ENCODE data around the gene IFT25.
A peak's percentile ranks its signal among the peaks of the same experiment; 100 is the strongest.

Gene IFT25

GRCh38 chr1:53949023-53949990 lies 3.8 kb upstream of the IFT25 start:
- DNase-seq = peak; percentile 44
- H3K36me3 ChIP-seq = no peaks in the 10 kb centered on the region
- no peak overlapping the region for H3K4me3 ChIP-seq (ENCODE audit: low read depth, low read length)

GRCh38 chr1:53948291-53948690 lies 2.8 kb upstream of the IFT25 start:
- no peak for TF ChIP-seq CTCF (IDR thresholded peaks at IDR 0.05; ENCODE audit: low read depth, low read length)
- Histone ChIP-seq H3K9me3 (no peaks in the 10 kb centered on the region), H3K27me3 (no peaks in the 10 kb centered on the region), H3K4me1 (no peaks in the 10 kb centered on the region), H3K4me3 (ENCODE audit: low read depth, low read length) (no peak overlapping the region), H3K36me3 (no peaks in the 10 kb centered on the region)
- no peak for DNase-seq

More at GRCh38 chr1:53949023-53949990, 3.8 kb upstream of the IFT25 start:
- TF ChIP-seq CTCF (IDR thresholded peaks at IDR 0.05; ENCODE audit: low read depth, low read length) = peak; percentile 71
- Histone ChIP-seq H3K9me3 (no peaks in the 10 kb centered on the region), H3K27me3 (no peaks in the 10 kb centered on the region), H3K4me1 (no peaks in the 10 kb centered on the region)

- no peaks in the 10 kb centered on the region for H3K27me3 ChIP-seq
- TF ChIP-seq CTCF (IDR thresholded peaks at IDR 0.05; ENCODE audit: low read depth, low read length) = no peak
- no peaks in the 10 kb centered on the region for H3K36me3 ChIP-seq
Measured at GRCh38 chr1:53947172-53947907, 1.8 kb upstream of the IFT25 start.

GRCh38 chr1:53946252-53947171 lies 1.0 kb upstream of the IFT25 start, which contains the start of gene LRRC42:
Gene LRRC42 (plus strand): TSS chr1:53946350. CDS start chr1:53952000, 5,650 bp downstream.
- no peak for DNase-seq
- Histone ChIP-seq H3K4me3 (ENCODE audit: low read depth, low read length) (peak within 1 kb of the TSS; percentile 60), H3K27me3 (no peaks in the 10 kb centered on the region), H3K9me3 (no peaks in the 10 kb centered on the region), H3K4me1 (no peaks in the 10 kb centered on the region), H3K36me3 (no peaks in the 10 kb centered on the region)
- peak; percentile 3; the same call in 1 of the 2 replicates for TF ChIP-seq CTCF (IDR thresholded peaks at IDR 0.05; ENCODE audit: low read depth, low read length)

More at GRCh38 chr1:53947172-53947907, 1.8 kb upstream of the IFT25 start:
- Histone ChIP-seq H3K4me1 (no peaks in the 10 kb centered on the region), H3K9me3 (no peaks in the 10 kb centered on the region), H3K4me3 (ENCODE audit: low read depth, low read length) (no peak overlapping the region; the same call in 1 of the 2 replicates)
- no peak for DNase-seq

- DNase-seq = no peak
- Histone ChIP-seq H3K36me3 (no peaks in the 10 kb centered on the region), H3K27me3 (no peaks in the 10 kb centered on the region), H3K9me3 (no peaks in the 10 kb centered on the region), H3K4me3 (ENCODE audit: low read depth, low read length) (peak overlapping the region; percentile 60), H3K4me1 (no peaks in the 10 kb centered on the region)
- TF ChIP-seq CTCF (IDR thresholded peaks at IDR 0.05; ENCODE audit: low read depth, low read length) = no peak
Measured at GRCh38 chr1:53945183-53945432, 391 bp downstream of the IFT25 start.
